IMR-90 (cell line): ENCODE data around the gene CPAMD8. TPM values are rescaled to one million over a fixed set of nuclear protein-coding genes. Genes with fewer than 3 reads are reported as not detected.

Experiments used
- ATAC-seq: fragments of 200-7000 bp; cut with Tn5 transposase; 2 replicates; pipeline ENCODE4 v1.9.1; 2020; ENCODE audit warnings: low read depth, mild to moderate bottlenecking, moderate library complexity
- BruUV-seq: library from RNA; stranded (reverse); fragments of 400-500 nt; replicated peaks from 2 replicates; lab custom pipeline; 2021; lab: Mats Ljungman, UMichigan
- CTCF ChIA-PET: fragments of 300-600 bp; formaldehyde crosslinking; extraction: SDS; loops from one replicate; lab custom pipeline; 2021; ENCODE audit warnings: antibody characterized with exemption; lab: Yijun Ruan, JAX
- POLR2A ChIA-PET: fragments of 300-600 bp; sonication (Branson Sonifier 250); formaldehyde crosslinking; loops from one replicate; lab custom pipeline; 2022; ENCODE audit warnings: antibody characterized with exemption; ENCODE audit not compliant: unreplicated experiment; lab: Charles Lee
- DNase-seq: peaks from one replicate; pipeline ENCODE4 v3.0.0; 2013
- H2AFZ ChIP-seq: replicated peaks from 2 replicates; pipeline ENCODE3; 2013; ENCODE audit warnings: low read length, mild to moderate bottlenecking; ENCODE audit not compliant: poor library complexity
- H2AK5ac ChIP-seq: 2 replicates; pipeline ENCODE4 v1.6.1; 2013; ENCODE audit warnings: low read depth, low read length, inconsistent platforms
- H2AK9ac ChIP-seq: replicated peaks from 2 replicates; pipeline ENCODE3; 2013; ENCODE audit warnings: mild to moderate bottlenecking, low read depth, low read length, moderate library complexity; ENCODE audit not compliant: poor library complexity
- H2BK120ac ChIP-seq: 2 replicates; pipeline ENCODE4 v1.6.1; 2013; ENCODE audit warnings: low read depth, low read length, inconsistent platforms
- H2BK15ac ChIP-seq: 3 replicates; pipeline ENCODE4 v1.6.1; 2013; ENCODE audit warnings: low read depth, low read length, inconsistent platforms
- H2BK20ac ChIP-seq: 2 replicates; pipeline ENCODE4 v1.6.1; 2013; ENCODE audit warnings: low read depth, mild to moderate bottlenecking, inconsistent platforms, low read length, moderate library complexity
- H2BK5ac ChIP-seq: 2 replicates; pipeline ENCODE4 v1.6.1; 2013; ENCODE audit warnings: mild to moderate bottlenecking, low read depth, low read length, inconsistent platforms; ENCODE audit not compliant: poor library complexity, severe bottlenecking
- H3K14ac ChIP-seq: replicated peaks from 2 replicates; pipeline ENCODE4 v1.6.1; 2013; ENCODE audit warnings: low read depth, low read length, inconsistent platforms
- H3K18ac ChIP-seq: 2 replicates; pipeline ENCODE4 v1.6.1; 2013; ENCODE audit warnings: low read depth, low read length, control low read depth
- H3K23ac ChIP-seq: 2 replicates; pipeline ENCODE4 v1.6.1; 2013; ENCODE audit warnings: low read depth, low read length, inconsistent platforms
- H3K27ac ChIP-seq: 2 replicates; pipeline ENCODE4 v1.5.1; 2013; ENCODE audit warnings: mild to moderate bottlenecking, control low read depth, low read length; ENCODE audit not compliant: insufficient read depth
- H3K27me3 ChIP-seq: 2 replicates; pipeline ENCODE4 v1.6.1; 2013; ENCODE audit warnings: low read length; ENCODE audit not compliant: control insufficient read depth, insufficient read depth
- H3K36me3 ChIP-seq: 2 replicates; pipeline ENCODE4 v1.6.1; 2013; ENCODE audit warnings: low read length, mixed read lengths; ENCODE audit not compliant: control insufficient read depth, insufficient read depth
- H3K4ac ChIP-seq: 2 replicates; pipeline ENCODE4 v1.6.1; 2013; ENCODE audit warnings: low read depth, low read length, inconsistent platforms
- H3K4me1 ChIP-seq: 2 replicates; pipeline ENCODE4 v1.6.1; 2013; ENCODE audit warnings: low read length, mixed read lengths; ENCODE audit not compliant: control insufficient read depth, insufficient read depth
- H3K4me2 ChIP-seq: 2 replicates; pipeline ENCODE4 v1.6.1; 2013; ENCODE audit warnings: low read depth, mild to moderate bottlenecking, control low read depth, low read length, moderate library complexity
- H3K4me3 ChIP-seq: 2 replicates; pipeline ENCODE4 v1.5.1; 2013; ENCODE audit warnings: low read depth, mild to moderate bottlenecking, control low read depth, low read length, moderate library complexity; ENCODE audit not compliant: insufficient read depth
- H3K56ac ChIP-seq: 2 replicates; pipeline ENCODE4 v1.6.1; 2013; ENCODE audit warnings: low read length, inconsistent platforms; ENCODE audit not compliant: insufficient read depth; ENCODE audit errors: extremely low read depth
- H3K79me1 ChIP-seq, 2 experiments: 2 replicates each; pipeline ENCODE4 v1.6.1; 2013; ENCODE audit warnings: low read length in 2 of 2, inconsistent platforms in 1 of 2, low read depth in 1 of 2
- H3K9ac ChIP-seq: 2 replicates; pipeline ENCODE4 v1.6.1; 2013; ENCODE audit warnings: low read depth, low read length, control low read depth
- H3K9me1 ChIP-seq: 2 replicates; pipeline ENCODE4 v1.6.1; 2013; ENCODE audit warnings: low read length, inconsistent platforms; ENCODE audit not compliant: insufficient read depth
- H3K9me3 ChIP-seq: 2 replicates; pipeline ENCODE4 v1.6.1; 2013; ENCODE audit warnings: low read length; ENCODE audit not compliant: control insufficient read depth, insufficient read depth
- H4K20me1 ChIP-seq: 2 replicates; pipeline ENCODE4 v1.6.1; 2013; ENCODE audit warnings: low read length, inconsistent platforms; ENCODE audit not compliant: insufficient read depth
- H4K5ac ChIP-seq: 2 replicates; pipeline ENCODE4 v1.6.1; 2013; ENCODE audit warnings: mild to moderate bottlenecking, low read depth, low read length, control low read depth
- H4K8ac ChIP-seq, 2 experiments: 2 replicates each; pipeline ENCODE4 v1.6.1; 2013; ENCODE audit warnings: low read depth in 2 of 2, low read length in 2 of 2, control low read depth in 1 of 2, inconsistent platforms in 1 of 2
- H4K91ac ChIP-seq: 2 replicates; pipeline ENCODE4 v1.6.1; 2013; ENCODE audit warnings: low read depth, low read length, inconsistent platforms; ENCODE audit not compliant: insufficient read depth
- CEBPB ChIP-seq: IDR thresholded peaks from 2 replicates; pipeline ENCODE4 v1.6.1; 2012; ENCODE audit warnings: low read depth, low read length, improper control_type of control experiment
- MAZ ChIP-seq: IDR thresholded peaks from 2 replicates; pipeline ENCODE4 v1.6.1; 2012; ENCODE audit warnings: low read depth, mild to moderate bottlenecking, low read length, improper control_type of control experiment, moderate library complexity, borderline replicate concordance
- MXI1 ChIP-seq: IDR thresholded peaks from 2 replicates; pipeline ENCODE4 v1.6.1; 2012; ENCODE audit warnings: low read depth, mild to moderate bottlenecking, low read length, moderate library complexity, borderline replicate concordance
- RAD21 ChIP-seq: IDR thresholded peaks from 2 replicates; pipeline ENCODE4 v1.6.1; 2012; ENCODE audit warnings: low read length, improper control_type of control experiment
- WGBS, 2 experiments: methylation state at CpG; one replicate each; pipeline versions ENCODE4 v1.1.5 to v1.1.7; 2013; ENCODE audit warnings: missing lambda C conversion rate in 2 of 2; ENCODE audit not compliant: insufficient read length in 1 of 2; ENCODE audit errors: extremely low coverage in 2 of 2; 5-methylcytosine and 5-hydroxymethylcytosine counted together
- dilution Hi-C: fragments of 300-500 bp; cut with HindIII; formaldehyde crosslinking; loops from one replicate; pipeline ENCODE4 v1.14.3; 2018; ENCODE audit warnings: low sequenced_read_pairs; ENCODE audit not compliant: unreplicated experiment
- in situ Hi-C: fragments of 300-500 bp; cut with MboI; formaldehyde crosslinking; loops from 3 replicates; pipeline ENCODE4 v1.14.3; 2019; ENCODE audit warnings: low sequenced_read_pairs, inconsistent platforms, mixed read lengths
- intact Hi-C: fragments of 100-400 bp; cut with micrococcal nuclease; formaldehyde crosslinking; loops from 2 replicates; pipeline ENCODE4 v1.10.0; 2022
- polyA plus RNA-seq, 3 experiments: library from polyadenylated mRNA; depleted of rRNA; stranded (reverse); fragments of >200 nt; gene quantifications; 2 replicates each; pipeline ENCODE4 v1.2.3, GENCODE V29; 2012; ENCODE audit warnings: low replicate concordance in 1 of 3
- total RNA-seq: library from RNA; depleted of rRNA; stranded (reverse); fragments of >200 nt; gene quantifications from 2 replicates; pipeline ENCODE4 v1.2.3, GENCODE V29; 2012
- TF ChIP-seq, protein P1 (sequence below): fragments of 150-350 bp; IDR thresholded peaks from 2 replicates; pipeline ENCODE4 v1.6.1; 2016; ENCODE audit warnings: low read depth, mild to moderate bottlenecking, low read length, moderate library complexity, borderline replicate concordance
- TF ChIP-seq, protein P2 (sequence below): fragments of 150-350 bp; IDR thresholded peaks from 2 replicates; pipeline ENCODE4 v1.6.1; 2017; ENCODE audit warnings: mild to moderate bottlenecking, antibody characterized with exemption, low read length, low read depth

CPAMD8 gene
- total and polyA plus RNA-seq, 2 of the 4 experiments (the other 2 are of a cell fraction) = 0.36 to 0.79 TPM

DNA sequence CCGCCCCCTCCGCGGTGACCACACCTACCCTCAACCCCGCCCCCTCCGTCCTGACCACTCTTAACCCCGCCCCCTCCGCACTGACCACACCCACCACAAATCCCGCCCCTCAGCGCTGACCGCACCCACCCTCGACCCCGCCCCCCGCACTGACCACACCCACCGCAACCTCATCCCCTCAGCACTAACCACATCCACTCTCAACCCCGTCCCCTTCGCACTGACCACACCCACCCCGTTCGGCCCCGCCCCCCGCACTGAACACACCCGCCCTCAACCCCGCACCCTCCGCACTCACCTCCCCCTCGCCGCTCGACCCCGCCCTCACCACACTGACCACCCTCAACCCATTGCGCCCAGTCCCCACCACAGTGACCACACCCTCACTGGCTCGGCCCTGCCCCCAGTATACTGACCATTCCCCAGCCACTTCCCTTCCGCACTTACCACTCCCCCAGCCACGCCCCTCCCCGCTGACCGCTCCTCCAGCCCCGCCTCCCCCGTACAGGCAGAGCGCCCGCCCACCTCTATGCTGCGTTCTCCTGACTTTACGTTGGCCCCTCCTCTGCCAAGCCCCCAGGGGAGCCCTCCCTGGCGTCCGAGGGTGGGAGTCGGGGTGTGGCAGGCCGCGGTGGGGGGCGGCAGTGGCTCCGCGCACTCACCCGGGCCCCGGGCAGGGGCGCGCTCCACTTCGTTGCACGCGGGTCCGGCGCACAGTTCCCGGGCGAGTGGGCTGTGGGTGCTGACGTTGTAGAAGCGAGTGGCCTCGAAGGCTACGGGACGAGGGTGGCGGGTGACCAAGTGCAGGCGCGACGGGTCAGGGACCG, 129.4 kb downstream of the CPAMD8 start:
- dilution Hi-C loops = no loop called here
- Histone ChIP-seq H4K8ac (peak overlapping the region in 1 of 2 experiments; percentile 75; a peak in 1 of 4 replicates), H3K27me3 (peaks cover 10% of the 10 kb centered on the region; the same call in 1 of the 2 replicates), H3K27ac (peak overlapping the region; percentile 54), H4K5ac (0 out of 2 replicates have a peak overlapping the region, but pooled peaks have one; percentile 0), H4K91ac (peak overlapping the region; percentile 84; the same call in 1 of the 2 replicates), H3K4me1 (no peaks in the 10 kb centered on the region), H3K9me3 (no peaks in the 10 kb centered on the region), H2BK20ac (no peak overlapping the region), H3K79me1 (no peaks in the 10 kb centered on the region), H2AK5ac (no peak overlapping the region), H2AFZ (peak overlapping the region; percentile 93), H2BK15ac (no peak overlapping the region; the same call in 2 of the 3 replicates), H3K4ac (peak overlapping the region; percentile 83; the same call in 1 of the 2 replicates), H2AK9ac (peak overlapping the region; percentile 87), H2BK120ac (peak overlapping the region; percentile 65), H3K18ac (peak overlapping the region; percentile 89; the same call in 1 of the 2 replicates), H3K4me2 (peak overlapping the region; percentile 93), H3K23ac (no peak overlapping the region), H3K14ac (no peak overlapping the region), H2BK5ac (peak overlapping the region; percentile 82), H3K9ac (peak overlapping the region; percentile 12; the same call in 1 of the 2 replicates), H3K9me1 (no peaks in the 10 kb centered on the region), H3K4me3 (peak overlapping the region; percentile 87), H3K56ac (no peak overlapping the region), H3K36me3 (no peaks in the 10 kb centered on the region), H4K20me1 (no peaks in the 10 kb centered on the region)
- 1% methylated on average over 30 of the region's 68 CpGs; no CpG with 5 or more reads in 1 of the 2 experiments for WGBS, 2 experiments
- no TSS peak for BruUV-seq
- intact Hi-C loops = loop anchor here (1.0 to 2.0 kb wide), 2 partner anchors 126 to 386 kb away; no protein-coding TSS in a partner anchor
- DNase-seq (peak; percentile 91), ATAC-seq (peak; percentile 93)
- peak; percentile 22; the same call in 1 of the 2 replicates for TF ChIP-seq MXI1
- TF ChIP-seq, protein P1, sequence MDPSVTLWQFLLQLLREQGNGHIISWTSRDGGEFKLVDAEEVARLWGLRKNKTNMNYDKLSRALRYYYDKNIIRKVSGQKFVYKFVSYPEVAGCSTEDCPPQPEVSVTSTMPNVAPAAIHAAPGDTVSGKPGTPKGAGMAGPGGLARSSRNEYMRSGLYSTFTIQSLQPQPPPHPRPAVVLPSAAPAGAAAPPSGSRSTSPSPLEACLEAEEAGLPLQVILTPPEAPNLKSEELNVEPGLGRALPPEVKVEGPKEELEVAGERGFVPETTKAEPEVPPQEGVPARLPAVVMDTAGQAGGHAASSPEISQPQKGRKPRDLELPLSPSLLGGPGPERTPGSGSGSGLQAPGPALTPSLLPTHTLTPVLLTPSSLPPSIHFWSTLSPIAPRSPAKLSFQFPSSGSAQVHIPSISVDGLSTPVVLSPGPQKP = no peak
- no peak for TF ChIP-seq CEBPB
- TF ChIP-seq, protein P2, sequence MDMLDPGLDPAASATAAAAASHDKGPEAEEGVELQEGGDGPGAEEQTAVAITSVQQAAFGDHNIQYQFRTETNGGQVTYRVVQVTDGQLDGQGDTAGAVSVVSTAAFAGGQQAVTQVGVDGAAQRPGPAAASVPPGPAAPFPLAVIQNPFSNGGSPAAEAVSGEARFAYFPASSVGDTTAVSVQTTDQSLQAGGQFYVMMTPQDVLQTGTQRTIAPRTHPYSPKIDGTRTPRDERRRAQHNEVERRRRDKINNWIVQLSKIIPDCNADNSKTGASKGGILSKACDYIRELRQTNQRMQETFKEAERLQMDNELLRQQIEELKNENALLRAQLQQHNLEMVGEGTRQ = 0 out of 2 replicates have a peak, but pooled peaks have one; percentile 5
- TF ChIP-seq RAD21 = no peak
- TF ChIP-seq MAZ = peak; percentile 80; the same call in 1 of the 2 replicates
- in situ Hi-C loops = no loop called here
- POLR2A ChIA-PET = no interaction called here
- CTCF ChIA-PET = no interaction called here
